Measurements from ENCODE around the gene TRAPPC1.

The TRAPPC1 gene

DNA sequence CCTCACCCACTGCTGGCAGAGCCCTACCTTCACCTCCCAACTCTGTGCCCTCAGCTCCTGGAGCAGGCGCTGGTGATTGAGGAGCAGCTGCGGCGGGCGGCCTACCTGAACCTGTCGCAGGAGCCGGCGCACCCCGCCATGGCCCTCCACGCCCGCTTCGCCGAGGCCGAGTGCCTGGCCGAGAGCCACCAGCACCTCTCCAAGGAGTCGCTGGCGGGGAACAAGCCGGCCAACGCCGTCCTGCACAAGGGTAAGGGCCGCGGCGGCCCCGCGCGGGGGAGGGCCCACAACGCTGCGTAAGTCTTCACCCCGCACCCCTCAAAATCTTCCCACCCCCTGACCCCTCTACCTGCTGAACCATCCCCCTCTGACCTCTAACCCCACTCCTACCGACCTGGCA is 22.7 kb downstream of the TRAPPC1 start:
- Histone ChIP-seq H3K4me2 (ENCODE audit: low read depth, low read length, poor library complexity, severe bottlenecking) (no peak overlapping the region), H2AFZ (ENCODE audit: low read depth, low read length, severe bottlenecking) (no peak overlapping the region), H3F3A (ENCODE audit: insufficient read depth) (peaks cover 11% of the 10 kb centered on the region), H3K9ac (ENCODE audit: low read length) (no peak overlapping the region), H3K9me2 (replicated peaks; ENCODE audit: insufficient read depth, low read length) (no peaks in the 10 kb centered on the region), H3K27me3 (ENCODE audit: low read length) (no peaks in the 10 kb centered on the region), H3K79me2 (ENCODE audit: insufficient read depth, low read length) (no peaks in the 10 kb centered on the region), H3K27ac (ENCODE audit: low read depth, low read length) (no peak overlapping the region), H3K9me3 (ENCODE audit: insufficient read depth, low read length) (no peaks in the 10 kb centered on the region), H3K36me3 (ENCODE audit: low read length) (peaks cover 5% of the 10 kb centered on the region), H3K4me3 (ENCODE audit: insufficient read depth, low read length, poor library complexity, severe bottlenecking) (no peak overlapping the region), H4K20me1 (ENCODE audit: low read depth, low read length) (no peaks in the 10 kb centered on the region)
- TF ChIP-seq EZH2phosphoT487 (conservative IDR thresholded peaks at IDR 0.05; ENCODE audit: low read length): no peak
- TF ChIP-seq, protein P1, sequence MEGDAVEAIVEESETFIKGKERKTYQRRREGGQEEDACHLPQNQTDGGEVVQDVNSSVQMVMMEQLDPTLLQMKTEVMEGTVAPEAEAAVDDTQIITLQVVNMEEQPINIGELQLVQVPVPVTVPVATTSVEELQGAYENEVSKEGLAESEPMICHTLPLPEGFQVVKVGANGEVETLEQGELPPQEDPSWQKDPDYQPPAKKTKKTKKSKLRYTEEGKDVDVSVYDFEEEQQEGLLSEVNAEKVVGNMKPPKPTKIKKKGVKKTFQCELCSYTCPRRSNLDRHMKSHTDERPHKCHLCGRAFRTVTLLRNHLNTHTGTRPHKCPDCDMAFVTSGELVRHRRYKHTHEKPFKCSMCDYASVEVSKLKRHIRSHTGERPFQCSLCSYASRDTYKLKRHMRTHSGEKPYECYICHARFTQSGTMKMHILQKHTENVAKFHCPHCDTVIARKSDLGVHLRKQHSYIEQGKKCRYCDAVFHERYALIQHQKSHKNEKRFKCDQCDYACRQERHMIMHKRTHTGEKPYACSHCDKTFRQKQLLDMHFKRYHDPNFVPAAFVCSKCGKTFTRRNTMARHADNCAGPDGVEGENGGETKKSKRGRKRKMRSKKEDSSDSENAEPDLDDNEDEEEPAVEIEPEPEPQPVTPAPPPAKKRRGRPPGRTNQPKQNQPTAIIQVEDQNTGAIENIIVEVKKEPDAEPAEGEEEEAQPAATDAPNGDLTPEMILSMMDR (IDR thresholded peaks at IDR 0.05; ENCODE audit: insufficient read depth, low read length, poor library complexity, severe bottlenecking): no peak

DNA sequence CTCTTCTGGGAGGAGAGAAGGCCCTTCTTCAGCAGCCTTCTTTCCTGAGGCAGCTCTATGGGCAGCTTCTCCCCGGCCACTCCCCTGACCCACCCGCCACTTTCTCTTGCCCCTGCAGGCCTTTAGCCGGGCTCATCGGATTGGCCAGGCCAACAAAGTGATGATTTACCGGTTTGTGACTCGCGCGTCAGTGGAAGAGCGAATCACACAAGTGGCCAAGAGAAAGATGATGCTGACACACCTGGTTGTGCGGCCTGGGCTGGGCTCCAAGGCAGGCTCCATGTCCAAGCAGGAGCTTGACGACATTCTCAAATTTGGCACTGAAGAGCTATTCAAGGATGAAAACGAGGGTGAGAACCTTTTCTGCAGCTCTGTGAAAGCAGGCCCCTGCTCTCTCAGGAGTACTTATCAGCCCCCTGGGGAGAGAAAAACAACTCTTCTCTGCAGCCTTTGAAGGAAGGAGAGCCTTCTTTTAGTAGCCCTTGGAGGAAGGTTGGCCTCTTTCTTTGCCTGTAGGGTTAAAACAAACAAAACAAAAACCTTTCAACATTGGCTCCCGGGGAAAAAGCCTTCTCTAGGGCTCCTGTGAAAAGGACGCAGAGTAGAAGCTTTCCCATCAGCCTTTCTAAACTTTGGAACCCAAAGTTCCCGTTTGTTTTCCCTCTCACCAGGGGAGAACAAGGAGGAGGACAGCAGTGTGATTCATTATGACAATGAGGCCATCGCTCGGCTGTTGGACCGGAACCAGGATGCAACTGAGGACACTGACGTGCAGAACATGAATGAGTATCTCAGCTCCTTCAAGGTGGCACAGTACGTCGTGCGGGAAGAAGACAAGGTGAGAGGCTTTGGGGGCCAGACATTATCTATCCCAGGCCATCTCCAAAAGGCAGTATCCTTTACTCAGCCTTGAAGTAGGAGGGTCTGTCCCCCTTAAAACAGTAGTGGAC is 28.3 kb downstream of the TRAPPC1 start:
- Histone ChIP-seq H3K4me2 (ENCODE audit: low read depth, low read length, poor library complexity, severe bottlenecking) (no peak overlapping the region), H3K9ac (ENCODE audit: low read length) (no peak overlapping the region), H3K79me2 (ENCODE audit: insufficient read depth, low read length) (no peaks in the 10 kb centered on the region), H2AFZ (ENCODE audit: low read depth, low read length, severe bottlenecking) (no peak overlapping the region), H3K36me3 (ENCODE audit: low read length) (peaks cover 12% of the 10 kb centered on the region), H3K27ac (ENCODE audit: low read depth, low read length) (no peak overlapping the region), H3K9me3 (ENCODE audit: insufficient read depth, low read length) (no peaks in the 10 kb centered on the region), H3K4me3 (ENCODE audit: insufficient read depth, low read length, poor library complexity, severe bottlenecking) (no peak overlapping the region), H3K27me3 (ENCODE audit: low read length) (no peaks in the 10 kb centered on the region), H4K20me1 (ENCODE audit: low read depth, low read length) (no peaks in the 10 kb centered on the region), H3K9me2 (replicated peaks; ENCODE audit: insufficient read depth, low read length) (no peaks in the 10 kb centered on the region), H3F3A (ENCODE audit: insufficient read depth) (no peaks in the 10 kb centered on the region)
- TF ChIP-seq, protein P1 (IDR thresholded peaks at IDR 0.05; ENCODE audit: insufficient read depth, low read length, poor library complexity, severe bottlenecking): no peak
- TF ChIP-seq EZH2phosphoT487 (conservative IDR thresholded peaks at IDR 0.05; ENCODE audit: low read length): no peak

DNA sequence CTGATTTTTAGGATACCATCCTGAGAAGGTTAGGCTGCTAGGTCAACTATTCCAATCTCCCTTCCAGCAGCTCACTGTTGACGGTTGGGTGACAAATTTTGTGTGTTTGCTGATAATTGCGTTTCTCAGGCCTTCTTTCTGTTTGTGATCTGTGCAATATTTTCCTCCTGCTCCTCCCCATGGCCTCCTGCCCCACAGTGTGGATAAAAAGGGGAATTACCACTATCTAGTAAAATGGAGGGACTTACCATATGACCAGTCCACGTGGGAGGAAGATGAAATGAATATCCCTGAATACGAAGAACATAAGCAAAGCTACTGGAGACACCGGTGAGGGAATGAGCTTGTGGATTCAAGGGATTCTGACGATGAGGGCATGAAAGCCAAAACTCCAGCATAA is 34.0 kb downstream of the TRAPPC1 start:
- H3K79me2 ChIP-seq (ENCODE audit: insufficient read depth, low read length): no peaks in the 10 kb centered on the region
- no peaks in the 10 kb centered on the region for H3K27me3 ChIP-seq (ENCODE audit: low read length)
- H3K4me2 ChIP-seq (ENCODE audit: low read depth, low read length, poor library complexity, severe bottlenecking): no peak overlapping the region
- no peak overlapping the region for H3K4me3 ChIP-seq (ENCODE audit: insufficient read depth, low read length, poor library complexity, severe bottlenecking)
- no peak overlapping the region for H3K9ac ChIP-seq (ENCODE audit: low read length)
- H3K36me3 ChIP-seq (ENCODE audit: low read length): peaks cover 16% of the 10 kb centered on the region; the same call in 1 of the 2 replicates
- H3K27ac ChIP-seq (ENCODE audit: low read depth, low read length): no peak overlapping the region
- no peaks in the 10 kb centered on the region for H3F3A ChIP-seq (ENCODE audit: insufficient read depth)
- H2AFZ ChIP-seq (ENCODE audit: low read depth, low read length, severe bottlenecking): no peak overlapping the region
- no peaks in the 10 kb centered on the region for H4K20me1 ChIP-seq (ENCODE audit: low read depth, low read length)
- H3K9me3 ChIP-seq (ENCODE audit: insufficient read depth, low read length): no peaks in the 10 kb centered on the region
- no peak for TF ChIP-seq EZH2phosphoT487 (conservative IDR thresholded peaks at IDR 0.05; ENCODE audit: low read length)
- TF ChIP-seq, protein P1 (IDR thresholded peaks at IDR 0.05; ENCODE audit: insufficient read depth, low read length, poor library complexity, severe bottlenecking): no peak
- no peaks in the 10 kb centered on the region for H3K9me2 ChIP-seq (replicated peaks; ENCODE audit: insufficient read depth, low read length)

Measured in SU-DHL-6 (cell line).